ENCODE results near the gene OMD. TPM values are rescaled to one million over a fixed set of nuclear protein-coding genes. Genes with fewer than 3 reads are reported as not detected.

The OMD gene
- total RNA-seq, 1 experiment from 2014 or later: not detected

GRCh38 chr9:92369075-92369474 is 55.2 kb downstream of the OMD start:
- no TSS peak for BruUV-seq (replicated peaks)
- no peak for TF ChIP-seq CTCF (conservative IDR thresholded peaks at IDR 0.05)
- no peak for TF ChIP-seq EZH2 (IDR thresholded peaks at IDR 0.05; ENCODE audit: low read depth)
- Histone ChIP-seq H3K9me2 (ENCODE audit: insufficient read depth) (no peaks in the 10 kb centered on the region), H3K4me2 (no peak overlapping the region), H3K27ac (no peak overlapping the region), H3K4me1 (replicated peaks; ENCODE audit: insufficient read depth) (no peaks in the 10 kb centered on the region), H3F3A (ENCODE audit: insufficient read depth, low read depth) (no peaks in the 10 kb centered on the region), H2AFZ (no peak overlapping the region), H3K4me3 (no peak overlapping the region), H3K27me3 (ENCODE audit: insufficient read depth, low read depth) (no peaks in the 10 kb centered on the region), H3K79me2 (ENCODE audit: low read depth) (no peaks in the 10 kb centered on the region), H3K9me3 (ENCODE audit: insufficient read depth, low read depth) (peaks cover 10% of the 10 kb centered on the region; the same call in 1 of the 2 replicates), H4K20me1 (ENCODE audit: insufficient read depth) (no peaks in the 10 kb centered on the region), H3K36me3 (ENCODE audit: low read depth) (no peaks in the 10 kb centered on the region)
- intact Hi-C loops (cut with micrococcal nuclease; ENCODE audit: unreplicated experiment): no loop called here
- CTCF ChIA-PET: no interaction called here
- no peak for DNase-seq
- POLR2A ChIA-PET (ENCODE audit: unreplicated experiment): no interaction called here

Other genes with a start within 250 kb of the OMD start
- gene IARS1, start 130.8 kb downstream of the OMD start, total RNA-seq (2021): 232 and 246 TPM in 2 replicates
- 35.7 and 46.9 TPM in 2 replicates for gene NOL8, start 99.1 kb downstream of the OMD start, total RNA-seq (2021)
- 7.6 and 10.0 TPM in 2 replicates for gene CENPP, start 98.5 kb downstream of the OMD start, total RNA-seq (2021)
- not detected in 2 replicates for gene OGN, start 19.9 kb downstream of the OMD start, total RNA-seq (2021)
- gene ASPN, start 58.0 kb upstream of the OMD start, total RNA-seq (2021): not detected in 2 replicates
- gene ECM2, start 111.5 kb upstream of the OMD start, total RNA-seq (2021): 1.9 and 3.1 TPM in 2 replicates
- gene IPPK, start 245.7 kb upstream of the OMD start, total RNA-seq (2021): 12.3 TPM in 2 replicates